H1 (cell line): Measurements from ENCODE around the gene CHST11. TPM values are rescaled to one million over a fixed set of nuclear protein-coding genes. Genes with fewer than 3 reads are reported as not detected.

Experiments
- CTCF ChIA-PET: fragments of 300-600 bp; sonication (Branson Sonifier 250); formaldehyde crosslinking; loops from one replicate; lab custom pipeline; 2021; ENCODE audit not compliant: partially characterized antibody; lab: Charles Lee
- POLR2A ChIA-PET: fragments of 300-600 bp; sonication (Branson Sonifier 250); formaldehyde crosslinking; loops from one replicate; lab custom pipeline; 2021; ENCODE audit warnings: inconsistent platforms; ENCODE audit not compliant: partially characterized antibody; lab: Charles Lee
- DNase-seq, 2 experiments: peaks; one replicate each; pipeline versions ENCODE4 v3.0.0 to v3.0.0-alpha.2; 2010 to 2022; ENCODE audit warnings: low spot score in 2 of 2, low read depth in 1 of 2, mixed read lengths in 1 of 2
- FAIRE-seq: peaks from 2 replicates; lab custom pipeline; 2011; peaks lifted over from hg19 to GRCh38; lab: Jason Lieb, UNC
- H2AFZ ChIP-seq: 2 replicates; pipeline ENCODE4 v1.8.1; 2012; ENCODE audit warnings: low read length, inconsistent platforms
- H2AK5ac ChIP-seq: 2 replicates; pipeline ENCODE4 v1.6.1; 2013; ENCODE audit warnings: low read depth, low read length
- H2BK120ac ChIP-seq: replicated peaks from 2 replicates; pipeline ENCODE3; 2013; ENCODE audit warnings: low read depth, low read length, inconsistent platforms
- H2BK12ac ChIP-seq: 2 replicates; pipeline ENCODE4 v1.6.1; 2013; ENCODE audit warnings: low read depth, low read length
- H2BK15ac ChIP-seq: 2 replicates; pipeline ENCODE4 v1.6.1; 2013; ENCODE audit warnings: low read length
- H2BK20ac ChIP-seq: 2 replicates; pipeline ENCODE4 v1.6.1; 2013; ENCODE audit warnings: low read length
- H2BK5ac ChIP-seq: 2 replicates; pipeline ENCODE4 v1.6.1; 2013; ENCODE audit warnings: low read depth, low read length
- H3K14ac ChIP-seq: 2 replicates; pipeline ENCODE4 v1.6.1; 2013; ENCODE audit warnings: inconsistent platforms; ENCODE audit not compliant: insufficient read length
- H3K18ac ChIP-seq: 2 replicates; pipeline ENCODE4 v1.6.1; 2013; ENCODE audit warnings: low read length; ENCODE audit errors: extremely low read depth
- H3K23ac ChIP-seq: 2 replicates; pipeline ENCODE4 v1.6.1; 2013; ENCODE audit warnings: inconsistent platforms; ENCODE audit not compliant: insufficient read length
- H3K23me2 ChIP-seq: 2 replicates; pipeline ENCODE4 v1.6.1; 2013; ENCODE audit warnings: low read depth, low read length
- H3K27ac ChIP-seq: 2 replicates; pipeline ENCODE4 v1.6.1; 2011; ENCODE audit warnings: low read depth, low read length, inconsistent platforms
- H3K27me3 ChIP-seq, 4 experiments: replicated peaks in 1 of 4; 1 replicate in 1 of 4; 2 replicates in 3 of 4; pipeline versions ENCODE4 v1.6.1 to v1.8.1; 2011 to 2013; ENCODE audit warnings: low read length in 3 of 4, mild to moderate bottlenecking in 3 of 4, inconsistent platforms in 2 of 4, mixed read lengths in 2 of 4, moderate library complexity in 1 of 4; ENCODE audit not compliant: control insufficient read depth in 3 of 4, insufficient read depth in 3 of 4; ENCODE audit errors: extremely low read depth in 1 of 4
- H3K36me3 ChIP-seq, 4 experiments: 2 replicates each; pipeline versions ENCODE4 v1.6.1 to v1.8.1; 2011 to 2013; ENCODE audit warnings: mild to moderate bottlenecking in 4 of 4, low read length in 3 of 4, moderate library complexity in 2 of 4, control low read depth in 1 of 4, inconsistent platforms in 1 of 4; ENCODE audit not compliant: insufficient read depth in 4 of 4, control insufficient read depth in 2 of 4
- H3K4ac ChIP-seq: replicated peaks from 2 replicates; pipeline ENCODE3; 2013; ENCODE audit warnings: low read length, low read depth, mixed read lengths, inconsistent platforms; ENCODE audit not compliant: insufficient read length
- H3K4me1 ChIP-seq, 4 experiments: replicated peaks in 1 of 4; 1 replicate in 1 of 4; 2 replicates in 3 of 4; pipeline versions ENCODE4 v1.6.1 to v1.8.1; 2011 to 2013; ENCODE audit warnings: low read length in 3 of 4, inconsistent platforms in 2 of 4, mixed read lengths in 1 of 4; ENCODE audit not compliant: insufficient read depth in 4 of 4, control insufficient read depth in 3 of 4
- H3K4me2 ChIP-seq, 2 experiments: 2 replicates each; pipeline versions ENCODE4 v1.6.1 to v1.8.1; 2011 to 2013; ENCODE audit warnings: low read depth in 2 of 2, low read length in 2 of 2, control low read depth in 1 of 2, inconsistent platforms in 1 of 2, mild to moderate bottlenecking in 1 of 2; ENCODE audit not compliant: insufficient read depth in 1 of 2
- H3K4me3 ChIP-seq, 4 experiments: fragments of 200-600, 300-600 bp in 1 of 4; sonication (generic), shearing (Covaris generic), sonication (Bioruptor Twin) in 1 of 4; 2 replicates each; pipeline versions ENCODE4 v1.5.1 to v1.8.1; 2011 to 2016; ENCODE audit warnings: low read length in 4 of 4, low read depth in 3 of 4, control low read depth in 2 of 4, inconsistent platforms in 2 of 4, mild to moderate bottlenecking in 2 of 4, mixed read lengths in 1 of 4, moderate library complexity in 1 of 4; ENCODE audit not compliant: insufficient read depth in 2 of 4; ENCODE audit errors: extremely low read depth in 1 of 4
- H3K56ac ChIP-seq: replicated peaks from 2 replicates; pipeline ENCODE3; 2013; ENCODE audit warnings: low read depth, mild to moderate bottlenecking, mixed read lengths, low read length, inconsistent platforms; ENCODE audit not compliant: insufficient read length
- H3K79me1 ChIP-seq: 2 replicates; pipeline ENCODE4 v1.6.1; 2013; ENCODE audit warnings: low read depth, low read length, control low read depth
- H3K79me2 ChIP-seq, 2 experiments: 2 replicates each; pipeline versions ENCODE4 v1.6.1 to v1.8.1; 2012 to 2013; ENCODE audit warnings: low read length in 2 of 2, mild to moderate bottlenecking in 2 of 2, inconsistent platforms in 1 of 2; ENCODE audit not compliant: insufficient read depth in 2 of 2, control insufficient read depth in 1 of 2
- H3K9ac ChIP-seq, 4 experiments: replicated peaks in 1 of 4; 1 replicate in 1 of 4; 2 replicates in 3 of 4; pipeline versions ENCODE4 v1.6.1 to v1.8.1; 2011 to 2013; ENCODE audit warnings: low read depth in 3 of 4, low read length in 3 of 4, control low read depth in 2 of 4, mild to moderate bottlenecking in 2 of 4, moderate library complexity in 2 of 4, inconsistent platforms in 1 of 4; ENCODE audit errors: extremely low read depth in 1 of 4
- H3K9me3 ChIP-seq, 2 experiments: 2 replicates each; pipeline versions ENCODE4 v1.6.1 to v1.8.1; 2012 to 2013; ENCODE audit warnings: mild to moderate bottlenecking in 2 of 2, moderate library complexity in 2 of 2, control low read depth in 1 of 2, inconsistent platforms in 1 of 2, low read depth in 1 of 2, low read length in 1 of 2, mixed read lengths in 1 of 2; ENCODE audit not compliant: insufficient read depth in 2 of 2
- H4K20me1 ChIP-seq, 2 experiments: replicated peaks in 1 of 2; 2 replicates each; pipeline versions ENCODE3 to v1.8.1; 2011 to 2013; ENCODE audit warnings: inconsistent platforms in 2 of 2, low read length in 2 of 2, mild to moderate bottlenecking in 1 of 2; ENCODE audit not compliant: insufficient read depth in 2 of 2, control insufficient read depth in 1 of 2
- H4K5ac ChIP-seq: 2 replicates; pipeline ENCODE4 v1.6.1; 2013; ENCODE audit warnings: low read length, low read depth, mixed read lengths, inconsistent platforms; ENCODE audit not compliant: insufficient read length
- H4K8ac ChIP-seq: 2 replicates; pipeline ENCODE4 v1.8.0; 2013; ENCODE audit warnings: mild to moderate bottlenecking, moderate library complexity, low read length, inconsistent platforms; ENCODE audit not compliant: insufficient read depth; ENCODE audit errors: extremely low read depth
- H4K91ac ChIP-seq: replicated peaks from 2 replicates; pipeline ENCODE3; 2013; ENCODE audit warnings: low read length, mixed read lengths, inconsistent platforms; ENCODE audit not compliant: insufficient read length
- CEBPB ChIP-seq: IDR thresholded peaks from 2 replicates; pipeline ENCODE4 v1.6.1; 2012; ENCODE audit warnings: low read depth, low read length
- SAP30 ChIP-seq: fragments of 300-600 bp; sonication (generic); IDR thresholded peaks from 2 replicates; pipeline ENCODE4 v1.7.1; 2012; ENCODE audit warnings: low read length, moderate library complexity, mild to moderate bottlenecking, inconsistent platforms; ENCODE audit not compliant: insufficient read depth, insufficient replicate concordance
- SUZ12 ChIP-seq: fragments of 200-600 bp; sonication (generic); IDR thresholded peaks from 2 replicates; pipeline ENCODE4 v1.6.1; 2012; ENCODE audit warnings: mild to moderate bottlenecking, inconsistent platforms, low read length, moderate library complexity, mixed read lengths
- WGBS, 2 experiments: shearing (Covaris generic) in 1 of 2; methylation state at CpG; one replicate each; pipeline versions ENCODE4 v1.1.6 to v1.1.7; 2013 to 2015; ENCODE audit warnings: low lambda C conversion rate in 2 of 2, mixed read lengths in 2 of 2, inconsistent platforms in 1 of 2, low coverage in 1 of 2, missing lambda C conversion rate in 1 of 2; ENCODE audit not compliant: insufficient replicate concordance in 2 of 2, insufficient coverage in 1 of 2, insufficient read length in 1 of 2; ENCODE audit errors: extremely low coverage in 1 of 2, missing lambda C conversion rate in 1 of 2; 5-methylcytosine and 5-hydroxymethylcytosine counted together
- polyA plus RNA-seq, 7 experiments: library from polyadenylated mRNA; depleted of rRNA in 3 of 7; stranded (reverse) in 5 of 7; unstranded in 2 of 7; fragments of >200 nt in 5 of 7; fragments of 200-250 nt in 2 of 7; gene quantifications; 1 replicate in 5 of 7; 2 replicates in 1 of 7; 4 replicates in 1 of 7; pipeline versions ENCODE4 v1.2.1 to v1.2.3, GENCODE V29; 2011 to 2013; ENCODE audit warnings: missing spikeins in 2 of 7, mixed read lengths in 2 of 7
- total RNA-seq: library from RNA; stranded (reverse); fragmentation: NEBNext Ultra II Directional; extraction: Animal tissue kit (Norgen Biotek cat#: 25700); gene quantifications from 2 replicates; pipeline ENCODE4 v1.2.1, GENCODE V29; 2021

CHST11 gene
- total and polyA plus RNA-seq, 2 of the 8 experiments (the other 6 are each of a cell fraction or from before 2014, with no cell fraction given), result 14.4 to 20.8 TPM

DNA sequence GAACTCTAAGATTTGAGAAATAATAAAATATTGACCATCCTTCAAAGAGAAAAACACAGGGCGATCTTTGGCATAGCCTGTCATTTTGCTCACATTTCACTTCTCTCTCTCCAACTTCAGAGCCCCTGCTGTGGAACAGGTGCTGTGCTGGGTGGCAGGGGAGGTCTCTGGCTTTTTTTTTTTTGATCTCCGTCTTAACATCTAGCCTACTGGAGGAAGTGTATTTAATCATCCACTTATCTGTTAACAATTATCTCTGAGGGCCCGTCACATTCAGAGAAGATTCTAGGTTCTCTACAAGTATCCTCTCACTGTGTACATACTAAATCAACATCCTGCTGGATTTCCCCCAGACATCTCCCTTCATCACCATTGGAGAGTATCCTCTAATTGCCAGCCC is 34.1 kb downstream of the CHST11 start:
- Histone ChIP-seq H4K5ac (no peak overlapping the region), H3K9me3 (no peaks in the 10 kb centered on the region), H3K79me1 (peaks cover 5% of the 10 kb centered on the region), H4K91ac (no peak overlapping the region), H3K4me1 (peaks cover 0 to 3% (median under 1%) of the 10 kb centered on the region in 4 experiments; a peak in 1 of 7 replicates), H3K56ac (no peak overlapping the region), H3K18ac (no peak overlapping the region), H3K23ac (no peak overlapping the region), H3K14ac (no peak overlapping the region), H4K8ac (no peak overlapping the region), H3K23me2 (peaks cover 5% of the 10 kb centered on the region; the same call in 1 of the 2 replicates), H3K79me2 (peaks cover 4% of the 10 kb centered on the region in 2 experiments; a peak in 2 of 4 replicates), H3K4me3 (no peak overlapping the region), H3K36me3 (no peaks in the 10 kb centered on the region), H2BK20ac (no peak overlapping the region), H3K27ac (no peak overlapping the region), H3K9ac (no peak overlapping the region), H2BK5ac (no peak overlapping the region), H2BK120ac (no peak overlapping the region), H2BK15ac (no peak overlapping the region), H3K4ac (no peak overlapping the region), H4K20me1 (peaks cover 0 to 7% of the 10 kb centered on the region in 2 experiments), H3K4me2 (no peak overlapping the region), H2AK5ac (no peak overlapping the region), H2BK12ac (no peak overlapping the region), H2AFZ (no peak overlapping the region), H3K27me3 (no peaks in the 10 kb centered on the region)
- ChIA-PET POLR2A (no interaction called here), CTCF (no interaction called here)
- WGBS, 2 experiments, result 83% methylated on average over 3 of the region's 3 CpGs; no CpG with 5 or more reads in 1 of the 2 experiments
- TF ChIP-seq CEBPB (no peak), SUZ12 (no peak), SAP30 (no peak)
- no peak for DNase-seq
- FAIRE-seq, result no peak
